Neuronal stem cell (in vitro differentiated cells): ENCODE measurements around the gene CRPPA.

Experiments used
- DNase-seq: peaks from one replicate; pipeline ENCODE4 v3.0.0-alpha.2; 2013; ENCODE audit warnings: low spot score
- H2AFZ ChIP-seq: one replicate; pipeline ENCODE4 v1.6.1; 2013; ENCODE audit warnings: mild to moderate bottlenecking, low read length, inconsistent platforms
- H2AK5ac ChIP-seq: 2 replicates; pipeline ENCODE4 v1.6.1; 2013; ENCODE audit warnings: low read depth, mild to moderate bottlenecking, inconsistent platforms, low read length, moderate library complexity, mixed read lengths
- H2BK120ac ChIP-seq: 2 replicates; pipeline ENCODE4 v1.6.1; 2013; ENCODE audit warnings: low read depth, mild to moderate bottlenecking, inconsistent platforms, low read length, moderate library complexity, mixed read lengths
- H2BK12ac ChIP-seq: one replicate; pipeline ENCODE4 v1.6.1; 2013; ENCODE audit warnings: low read length, inconsistent platforms
- H2BK15ac ChIP-seq: 2 replicates; pipeline ENCODE4 v1.6.1; 2013; ENCODE audit warnings: mild to moderate bottlenecking, low read length, inconsistent platforms, mixed read lengths
- H2BK5ac ChIP-seq: one replicate; pipeline ENCODE4 v1.6.1; 2013; ENCODE audit warnings: inconsistent platforms, mild to moderate bottlenecking, low read length, moderate library complexity
- H3K14ac ChIP-seq: one replicate; pipeline ENCODE4 v1.6.1; 2013; ENCODE audit warnings: low read length, inconsistent platforms
- H3K18ac ChIP-seq: 2 replicates; pipeline ENCODE4 v1.6.1; 2013; ENCODE audit warnings: low read length, inconsistent platforms
- H3K23ac ChIP-seq: 2 replicates; pipeline ENCODE4 v1.6.1; 2013; ENCODE audit warnings: low read depth, mild to moderate bottlenecking, mixed read lengths, low read length, inconsistent platforms; ENCODE audit not compliant: poor library complexity
- H3K27ac ChIP-seq: replicated peaks from 3 replicates; pipeline ENCODE4 v1.5.1; 2013; ENCODE audit warnings: low read length, inconsistent platforms
- H3K27me3 ChIP-seq, 3 experiments: 2 replicates each; pipeline ENCODE4 v1.6.1; 2013; ENCODE audit warnings: low read length in 3 of 3, mild to moderate bottlenecking in 2 of 3, inconsistent platforms in 1 of 3, low read depth in 1 of 3, mixed read lengths in 1 of 3, moderate library complexity in 1 of 3; ENCODE audit not compliant: control insufficient read depth in 3 of 3, insufficient read depth in 3 of 3
- H3K36me3 ChIP-seq, 2 donors: replicated peaks in 1 of 2; 2 replicates each; pipeline ENCODE4 v1.6.1; 2013; ENCODE audit warnings: low read length in 2 of 2; ENCODE audit not compliant: control insufficient read depth in 2 of 2, insufficient read depth in 2 of 2
- H3K4ac ChIP-seq: 2 replicates; pipeline ENCODE4 v1.6.1; 2013; ENCODE audit warnings: inconsistent platforms, mild to moderate bottlenecking, low read length, moderate library complexity
- H3K4me1 ChIP-seq, 2 donors: 1 replicate in 1 of 2; 2 replicates in 1 of 2; pipeline ENCODE4 v1.6.1; 2013; ENCODE audit warnings: low read length in 2 of 2, low read depth in 1 of 2; ENCODE audit not compliant: control insufficient read depth in 2 of 2, insufficient read depth in 1 of 2
- H3K4me2 ChIP-seq: one replicate; pipeline ENCODE4 v1.6.1; 2013; ENCODE audit warnings: mild to moderate bottlenecking, low read length, inconsistent platforms; ENCODE audit not compliant: insufficient read depth, poor library complexity, severe bottlenecking
- H3K4me3 ChIP-seq, 2 donors: 2 replicates each; pipeline ENCODE4 v1.5.1; 2013; ENCODE audit warnings: low read length in 2 of 2, mild to moderate bottlenecking in 2 of 2, inconsistent platforms in 1 of 2, moderate library complexity in 1 of 2
- H3K79me1 ChIP-seq: one replicate; pipeline ENCODE4 v1.6.1; 2013; ENCODE audit warnings: low read depth, mild to moderate bottlenecking, inconsistent platforms, low read length, moderate library complexity
- H3K9ac ChIP-seq: one replicate; pipeline ENCODE4 v1.6.1; 2013; ENCODE audit warnings: mild to moderate bottlenecking, low read depth, low read length, inconsistent platforms; ENCODE audit not compliant: poor library complexity
- H3K9me3 ChIP-seq, 2 donors: replicated peaks in 1 of 2; 2 replicates each; pipeline versions ENCODE3 to v1.6.1; 2013; ENCODE audit warnings: low read length in 2 of 2, mild to moderate bottlenecking in 2 of 2, inconsistent platforms in 1 of 2, low read depth in 1 of 2, mixed read lengths in 1 of 2, moderate library complexity in 1 of 2; ENCODE audit not compliant: control insufficient read depth in 2 of 2, insufficient read depth in 1 of 2
- H4K8ac ChIP-seq: one replicate; pipeline ENCODE4 v1.6.1; 2013; ENCODE audit warnings: low read depth, mild to moderate bottlenecking, inconsistent platforms, low read length, moderate library complexity
- H4K91ac ChIP-seq: one replicate; pipeline ENCODE4 v1.6.1; 2013; ENCODE audit warnings: low read length, low read depth, mild to moderate bottlenecking, inconsistent platforms; ENCODE audit not compliant: poor library complexity
- WGBS, 2 donors: extraction: QIAGEN DNeasy Blood & Tissue Kit; methylation state at CpG; one replicate each; pipeline ENCODE4 v1.1.7; 2013; ENCODE audit warnings: missing lambda C conversion rate in 2 of 2, mixed read lengths in 1 of 2; ENCODE audit not compliant: insufficient read length in 2 of 2, insufficient replicate concordance in 1 of 2; ENCODE audit errors: extremely low coverage in 2 of 2; 5-methylcytosine and 5-hydroxymethylcytosine counted together

Gene CRPPA

GRCh38 chr7:16420649-16421332 is 547 bp downstream of the CRPPA start:
- H3K4me3 ChIP-seq: peak overlapping the region; percentile 31 to 85

GRCh38 chr7:16420329-16420648 is 1.0 kb downstream of the CRPPA start:
- WGBS, 2 donors: no CpG with 5 or more reads among the region's 3 CpGs
- H3K4me2 ChIP-seq: peak overlapping the region; percentile 89
- DNase-seq: no peak
- peak overlapping the region; percentile 73 for H2AFZ ChIP-seq
- no peak overlapping the region for H3K23ac ChIP-seq
- no peak overlapping the region for H3K18ac ChIP-seq
- H3K79me1 ChIP-seq: no peaks in the 10 kb centered on the region
- no peak overlapping the region for H2BK120ac ChIP-seq
- no peak overlapping the region for H4K91ac ChIP-seq
- H3K9ac ChIP-seq: no peak overlapping the region
- no peak overlapping the region for H2BK12ac ChIP-seq
- no peak overlapping the region for H3K4ac ChIP-seq
- H3K36me3 ChIP-seq: no peaks in the 10 kb centered on the region
- H2BK5ac ChIP-seq: no peak overlapping the region
- H3K27me3 ChIP-seq: no peaks in the 10 kb centered on the region
- no peak overlapping the region for H3K27ac ChIP-seq
- peaks cover 0 to 10% of the 10 kb centered on the region in 2 donors for H3K4me1 ChIP-seq
- H3K14ac ChIP-seq: no peak overlapping the region
- peaks cover 0 to 6% of the 10 kb centered on the region in 2 donors for H3K9me3 ChIP-seq
- no peak overlapping the region for H2BK15ac ChIP-seq
- no peak overlapping the region for H2AK5ac ChIP-seq
- H3K4me3 ChIP-seq: peak overlapping the region in 1 of 2 donors; percentile 85
- no peak overlapping the region for H4K8ac ChIP-seq

More at GRCh38 chr7:16420649-16421332, 547 bp downstream of the CRPPA start:
- peak overlapping the region; percentile 97 for H4K8ac ChIP-seq
- H3K4me1 ChIP-seq: peaks cover 0 to 10% of the 10 kb centered on the region in 2 donors
- H3K23ac ChIP-seq: peak overlapping the region; percentile 83
- H3K36me3 ChIP-seq: no peaks in the 10 kb centered on the region
- H2BK120ac ChIP-seq: peak overlapping the region; percentile 82
- H2BK15ac ChIP-seq: peak overlapping the region; percentile 59
- H2BK5ac ChIP-seq: peak overlapping the region; percentile 68
- H3K18ac ChIP-seq: peak overlapping the region; percentile 98
- H3K9me3 ChIP-seq: peaks cover 0 to 6% of the 10 kb centered on the region in 2 donors
- no peaks in the 10 kb centered on the region for H3K27me3 ChIP-seq
- H3K9ac ChIP-seq: peak overlapping the region; percentile 87
- peak; percentile 75 for DNase-seq
- H3K4me2 ChIP-seq: peak overlapping the region; percentile 89
- peak overlapping the region; percentile 98 for H3K14ac ChIP-seq
- H3K4ac ChIP-seq: peak overlapping the region; percentile 60
- no peaks in the 10 kb centered on the region for H3K79me1 ChIP-seq
- peak overlapping the region; percentile 73 for H2AFZ ChIP-seq
- no CpG with 5 or more reads among the region's 56 CpGs for WGBS, 2 donors
- peak overlapping the region; percentile 76 for H4K91ac ChIP-seq
- peak overlapping the region; percentile 83 for H3K27ac ChIP-seq
- no peak overlapping the region for H2AK5ac ChIP-seq
- H2BK12ac ChIP-seq: no peak overlapping the region

- Histone ChIP-seq H3K4me2 (no peak overlapping the region), H3K9me3 (peaks cover 0 to 6% of the 10 kb centered on the region in 2 donors), H2BK15ac (no peak overlapping the region), H2BK12ac (no peak overlapping the region), H3K4me1 (peaks cover 0 to 10% of the 10 kb centered on the region in 2 donors), H2BK120ac (no peak overlapping the region), H4K91ac (no peak overlapping the region), H3K4ac (no peak overlapping the region), H3K14ac (no peak overlapping the region), H3K4me3 (no peak overlapping the region), H3K18ac (no peak overlapping the region), H2BK5ac (no peak overlapping the region), H3K27ac (no peak overlapping the region), H3K23ac (no peak overlapping the region), H3K9ac (no peak overlapping the region), H3K36me3 (no peaks in the 10 kb centered on the region), H2AK5ac (no peak overlapping the region), H3K79me1 (no peaks in the 10 kb centered on the region), H2AFZ (peak overlapping the region; percentile 73), H4K8ac (no peak overlapping the region), H3K27me3 (no peaks in the 10 kb centered on the region)
- WGBS, 2 donors: no CpG with 5 or more reads among the region's 10 CpGs
- no peak for DNase-seq
Measured at GRCh38 chr7:16419859-16420258, 1.5 kb downstream of the CRPPA start.

GRCh38 chr7:16419126-16419525 is 2.2 kb downstream of the CRPPA start:
- Histone ChIP-seq H3K79me1 (no peaks in the 10 kb centered on the region), H2AK5ac (no peak overlapping the region), H2BK5ac (no peak overlapping the region), H3K9me3 (peaks cover 0 to 6% of the 10 kb centered on the region in 2 donors), H3K23ac (no peak overlapping the region), H4K8ac (no peak overlapping the region), H3K18ac (no peak overlapping the region), H2BK120ac (no peak overlapping the region), H3K27me3 (no peaks in the 10 kb centered on the region), H2BK12ac (no peak overlapping the region), H3K36me3 (no peaks in the 10 kb centered on the region), H3K4me3 (no peak overlapping the region), H3K9ac (no peak overlapping the region), H2AFZ (no peak overlapping the region), H3K4me1 (peaks cover 0 to 10% of the 10 kb centered on the region in 2 donors), H3K27ac (no peak overlapping the region), H4K91ac (no peak overlapping the region), H3K14ac (no peak overlapping the region), H2BK15ac (no peak overlapping the region), H3K4me2 (no peak overlapping the region), H3K4ac (no peak overlapping the region)
- DNase-seq: no peak
- WGBS, 2 donors: no CpG with 5 or more reads among the region's 1 CpG
